ENCODE data around the gene BPIFB6. TPM values are rescaled to one million over a fixed set of nuclear protein-coding genes. Genes with fewer than 3 reads are reported as not detected.

BPIFB6 gene
- total and polyA plus RNA-seq, 9 donors: not detected

DNA sequence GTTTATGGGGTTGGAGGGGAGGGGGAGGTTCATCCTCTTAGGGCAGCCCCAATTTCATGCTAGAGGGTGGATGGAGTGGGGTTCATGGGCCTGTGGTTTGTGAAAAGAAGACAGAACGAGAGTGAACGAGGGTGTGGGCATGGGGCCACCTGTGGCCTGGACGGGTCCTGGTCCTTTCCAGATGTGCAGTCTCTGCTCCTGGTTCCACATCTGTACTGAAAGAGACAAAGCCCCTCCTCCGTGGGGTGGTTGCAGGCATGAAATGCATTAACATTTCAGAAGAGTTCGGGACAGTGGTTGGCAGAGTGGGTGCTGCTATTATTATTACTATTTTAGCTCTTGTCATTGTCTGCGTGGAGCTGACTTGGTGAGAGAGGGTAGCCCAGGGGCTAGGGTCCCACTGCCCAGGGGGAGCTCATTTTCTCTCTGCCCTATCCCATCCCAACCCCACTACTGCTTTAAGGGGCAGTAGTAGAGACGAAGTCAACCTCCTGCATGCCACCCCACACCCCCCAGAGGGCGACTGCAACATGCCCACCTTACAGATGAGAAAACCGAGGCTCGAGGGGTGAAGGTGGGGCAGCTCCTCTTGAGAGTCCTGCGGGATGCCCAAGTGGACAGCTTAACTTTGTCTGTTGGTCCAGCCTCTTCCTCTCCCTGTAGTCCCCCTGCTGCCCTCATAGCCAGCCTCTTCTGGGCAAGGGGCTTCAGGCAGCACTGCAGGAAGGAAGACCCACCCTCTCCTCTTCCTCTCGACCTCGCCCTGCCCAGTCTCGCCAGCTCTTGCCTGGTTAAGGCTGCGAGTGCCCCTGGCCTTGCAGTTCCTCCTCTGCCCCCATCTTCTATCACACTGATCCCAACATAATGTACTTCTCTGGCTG is 15.5 kb upstream of the BPIFB6 start:
- intact Hi-C loops (cut with DNase I): no loop called here
- Histone ChIP-seq H3K4me3 (no peak overlapping the region), H3K4me1 (ENCODE audit: insufficient read depth) (no peaks in the 10 kb centered on the region), H3K36me3 (no peaks in the 10 kb centered on the region), H3K9me3 (no peaks in the 10 kb centered on the region), H3K27ac (no peak overlapping the region), H3K27me3 (no peaks in the 10 kb centered on the region)
- no peak for DNase-seq
- 65 to 73% (median 71%) methylated on average over 15 of the region's 15 CpGs for WGBS, 3 donors
- TF ChIP-seq POLR2A (IDR thresholded peaks at IDR 0.05) (no peak), EP300 (IDR thresholded peaks at IDR 0.05) (no peak)
- TF ChIP-seq, protein P1, sequence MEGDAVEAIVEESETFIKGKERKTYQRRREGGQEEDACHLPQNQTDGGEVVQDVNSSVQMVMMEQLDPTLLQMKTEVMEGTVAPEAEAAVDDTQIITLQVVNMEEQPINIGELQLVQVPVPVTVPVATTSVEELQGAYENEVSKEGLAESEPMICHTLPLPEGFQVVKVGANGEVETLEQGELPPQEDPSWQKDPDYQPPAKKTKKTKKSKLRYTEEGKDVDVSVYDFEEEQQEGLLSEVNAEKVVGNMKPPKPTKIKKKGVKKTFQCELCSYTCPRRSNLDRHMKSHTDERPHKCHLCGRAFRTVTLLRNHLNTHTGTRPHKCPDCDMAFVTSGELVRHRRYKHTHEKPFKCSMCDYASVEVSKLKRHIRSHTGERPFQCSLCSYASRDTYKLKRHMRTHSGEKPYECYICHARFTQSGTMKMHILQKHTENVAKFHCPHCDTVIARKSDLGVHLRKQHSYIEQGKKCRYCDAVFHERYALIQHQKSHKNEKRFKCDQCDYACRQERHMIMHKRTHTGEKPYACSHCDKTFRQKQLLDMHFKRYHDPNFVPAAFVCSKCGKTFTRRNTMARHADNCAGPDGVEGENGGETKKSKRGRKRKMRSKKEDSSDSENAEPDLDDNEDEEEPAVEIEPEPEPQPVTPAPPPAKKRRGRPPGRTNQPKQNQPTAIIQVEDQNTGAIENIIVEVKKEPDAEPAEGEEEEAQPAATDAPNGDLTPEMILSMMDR (IDR thresholded peaks at IDR 0.05): no peak

DNA sequence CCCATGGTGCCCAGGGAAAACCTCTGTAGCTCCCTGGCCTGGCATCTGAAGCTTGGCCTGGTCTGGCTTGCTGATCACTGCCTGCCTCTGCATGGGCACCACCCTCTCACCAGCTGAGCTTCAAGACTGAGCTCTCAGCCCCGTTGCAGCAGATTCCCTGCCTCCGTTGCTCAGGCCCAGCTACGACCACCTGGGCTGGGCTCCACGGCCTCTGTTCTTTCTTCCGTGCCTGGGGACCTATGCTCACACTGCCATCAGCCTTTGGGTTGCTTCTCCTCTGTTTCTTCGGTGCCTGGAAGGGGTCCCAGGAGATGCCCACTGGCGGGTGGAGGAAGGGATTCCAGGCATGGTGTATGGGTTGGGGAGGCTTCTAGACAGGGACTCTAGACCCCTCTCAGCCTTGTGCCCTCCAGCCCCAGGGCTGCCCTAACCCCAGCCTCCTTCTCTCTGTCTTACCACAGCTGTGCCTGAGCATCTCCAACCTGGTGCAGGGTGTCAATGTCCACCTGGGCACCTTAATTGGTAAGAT is 14.8 kb upstream of the BPIFB6 start:
- Histone ChIP-seq H3K4me3 (no peak overlapping the region), H3K27me3 (no peaks in the 10 kb centered on the region), H3K27ac (no peak overlapping the region), H3K9me3 (no peaks in the 10 kb centered on the region), H3K36me3 (no peaks in the 10 kb centered on the region), H3K4me1 (ENCODE audit: insufficient read depth) (no peaks in the 10 kb centered on the region)
- WGBS, 3 donors: 64 to 78% (median 68%) methylated on average over 7 of the region's 7 CpGs
- intact Hi-C loops (cut with DNase I): no loop called here
- TF ChIP-seq EP300 (IDR thresholded peaks at IDR 0.05) (no peak), POLR2A (IDR thresholded peaks at IDR 0.05) (no peak)
- TF ChIP-seq, protein P1 (IDR thresholded peaks at IDR 0.05): no peak
- DNase-seq: no peak

- WGBS, 3 donors: 77 to 80% (median 77%) methylated on average over 7 of the region's 7 CpGs
Observed at GRCh38 chr20:33017542-33017941, 13.9 kb upstream of the BPIFB6 start.

GRCh38 chr20:33018169-33018931 is 13.1 kb upstream of the BPIFB6 start:
- intact Hi-C loops (cut with DNase I): no loop called here
- TF ChIP-seq, protein P1 (IDR thresholded peaks at IDR 0.05): no peak
- no peak for TF ChIP-seq EP300 (IDR thresholded peaks at IDR 0.05)
- no peak for TF ChIP-seq POLR2A (IDR thresholded peaks at IDR 0.05)
- Histone ChIP-seq H3K36me3 (no peaks in the 10 kb centered on the region), H3K27ac (no peak overlapping the region), H3K4me3 (no peak overlapping the region), H3K27me3 (no peaks in the 10 kb centered on the region), H3K9me3 (no peaks in the 10 kb centered on the region), H3K4me1 (ENCODE audit: insufficient read depth) (no peaks in the 10 kb centered on the region)
- no peak for DNase-seq
- WGBS, 3 donors: 66 to 67% (median 67%) methylated on average over 14 of the region's 14 CpGs

More at GRCh38 chr20:33017542-33017941, 13.9 kb upstream of the BPIFB6 start:
- no peaks in the 10 kb centered on the region for H3K27me3 ChIP-seq
- intact Hi-C loops (cut with DNase I): no loop called here
- DNase-seq: no peak
- H3K4me3 ChIP-seq: no peak overlapping the region
- TF ChIP-seq, protein P1 (IDR thresholded peaks at IDR 0.05): no peak
- TF ChIP-seq POLR2A (IDR thresholded peaks at IDR 0.05) (no peak), EP300 (IDR thresholded peaks at IDR 0.05) (no peak)
- H3K4me1 ChIP-seq (ENCODE audit: insufficient read depth): no peaks in the 10 kb centered on the region
- H3K27ac ChIP-seq: no peak overlapping the region
- no peaks in the 10 kb centered on the region for H3K9me3 ChIP-seq
- no peaks in the 10 kb centered on the region for H3K36me3 ChIP-seq
